GM21423 (cell line): ENCODE measurements around the gene HAX1.

Source experiments
- ATAC-seq: cut with Tn5 transposase; IDR thresholded peaks from one replicate; pipeline ENCODE4 v1.9.1; 2021; ENCODE audit warnings: mild to moderate bottlenecking, moderate library complexity; ENCODE audit not compliant: unreplicated experiment

The HAX1 gene

GRCh38 chr1:154324669-154325582, 52.5 kb downstream of the HAX1 start, which contains the start of gene ATP8B2:
ATP8B2 (plus strand) TSS chr1:154325525; CDS start chr1:154328142, 2,617 bp downstream.
- peak; percentile 42 for ATAC-seq
